ENCODE results near the gene MYO3B. TPM values are rescaled to one million over a fixed set of nuclear protein-coding genes. Genes with fewer than 3 reads are reported as not detected.

MYO3B gene, protein sequence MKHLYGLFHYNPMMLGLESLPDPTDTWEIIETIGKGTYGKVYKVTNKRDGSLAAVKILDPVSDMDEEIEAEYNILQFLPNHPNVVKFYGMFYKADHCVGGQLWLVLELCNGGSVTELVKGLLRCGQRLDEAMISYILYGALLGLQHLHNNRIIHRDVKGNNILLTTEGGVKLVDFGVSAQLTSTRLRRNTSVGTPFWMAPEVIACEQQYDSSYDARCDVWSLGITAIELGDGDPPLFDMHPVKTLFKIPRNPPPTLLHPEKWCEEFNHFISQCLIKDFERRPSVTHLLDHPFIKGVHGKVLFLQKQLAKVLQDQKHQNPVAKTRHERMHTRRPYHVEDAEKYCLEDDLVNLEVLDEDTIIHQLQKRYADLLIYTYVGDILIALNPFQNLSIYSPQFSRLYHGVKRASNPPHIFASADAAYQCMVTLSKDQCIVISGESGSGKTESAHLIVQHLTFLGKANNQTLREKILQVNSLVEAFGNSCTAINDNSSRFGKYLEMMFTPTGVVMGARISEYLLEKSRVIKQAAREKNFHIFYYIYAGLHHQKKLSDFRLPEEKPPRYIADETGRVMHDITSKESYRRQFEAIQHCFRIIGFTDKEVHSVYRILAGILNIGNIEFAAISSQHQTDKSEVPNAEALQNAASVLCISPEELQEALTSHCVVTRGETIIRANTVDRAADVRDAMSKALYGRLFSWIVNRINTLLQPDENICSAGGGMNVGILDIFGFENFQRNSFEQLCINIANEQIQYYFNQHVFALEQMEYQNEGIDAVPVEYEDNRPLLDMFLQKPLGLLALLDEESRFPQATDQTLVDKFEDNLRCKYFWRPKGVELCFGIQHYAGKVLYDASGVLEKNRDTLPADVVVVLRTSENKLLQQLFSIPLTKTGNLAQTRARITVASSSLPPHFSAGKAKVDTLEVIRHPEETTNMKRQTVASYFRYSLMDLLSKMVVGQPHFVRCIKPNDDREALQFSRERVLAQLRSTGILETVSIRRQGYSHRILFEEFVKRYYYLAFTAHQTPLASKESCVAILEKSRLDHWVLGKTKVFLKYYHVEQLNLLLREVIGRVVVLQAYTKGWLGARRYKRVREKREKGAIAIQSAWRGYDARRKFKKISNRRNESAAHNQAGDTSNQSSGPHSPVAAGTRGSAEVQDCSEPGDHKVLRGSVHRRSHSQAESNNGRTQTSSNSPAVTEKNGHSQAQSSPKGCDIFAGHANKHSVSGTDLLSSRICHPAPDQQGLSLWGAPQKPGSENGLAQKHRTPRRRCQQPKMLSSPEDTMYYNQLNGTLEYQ (N-terminal part only)
- total RNA-seq (2014; rRNA removed; shearing (Covaris generic)) (0.11 TPM in 1 of 2 replicates, not detected in the other), polyA plus RNA-seq (2016; fragmentation: Nextera tagmentation; extraction: Ambion mirVana) (not detected in 2 replicates)

DNA sequence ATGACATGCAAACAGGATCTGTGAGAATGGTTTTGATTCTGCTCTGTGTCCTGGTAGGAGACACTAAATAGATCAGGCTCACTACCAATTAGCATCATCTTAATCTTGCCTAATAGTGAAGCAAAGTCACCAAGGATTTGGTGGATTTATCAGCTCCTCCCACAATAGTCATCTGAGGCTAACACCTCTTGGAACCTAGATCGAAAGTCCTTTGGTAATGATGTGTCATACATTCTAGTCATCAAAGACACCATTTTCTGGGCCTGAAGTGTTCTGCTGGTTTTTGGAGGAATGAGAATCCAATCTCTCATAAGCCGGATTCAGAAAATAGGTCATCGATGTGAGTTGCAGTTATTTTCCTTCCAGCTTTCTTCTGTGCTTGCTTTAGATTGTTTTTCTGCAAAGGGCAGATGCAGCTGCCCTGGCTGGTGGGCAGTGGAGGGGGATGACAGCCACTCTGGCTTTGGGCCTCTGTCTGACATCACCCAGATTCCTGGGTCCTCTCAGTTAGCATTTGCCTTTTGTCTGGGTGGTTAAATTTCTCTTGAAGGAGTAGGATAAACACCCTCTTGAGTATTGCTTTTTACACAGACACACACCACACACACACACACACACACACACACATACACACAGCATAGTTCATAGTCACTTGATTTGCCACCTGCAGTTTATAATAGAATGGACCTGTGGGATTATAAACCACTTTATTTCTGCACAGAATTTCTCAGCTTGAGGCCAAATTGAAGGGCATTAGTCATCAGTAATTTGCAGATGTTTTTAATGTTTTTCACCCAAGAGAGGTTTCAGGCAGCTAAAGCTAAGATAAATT, at the start of gene MYO3B:
TSS of gene MYO3B (plus strand) at position 198 of the 832 bp plus-strand sequence. CDS start at position 339, 141 bp downstream.
- no peaks in the 10 kb centered on the region for H4K20me1 ChIP-seq (ENCODE audit: insufficient read depth)
- H3K79me2 ChIP-seq (ENCODE audit: insufficient read depth), result no peaks in the 10 kb centered on the region
- peak; percentile 81 for DNase-seq
- no peak within 1 kb of the TSS for H3K4me3 ChIP-seq
- TF ChIP-seq EZH2 (IDR thresholded peaks at IDR 0.05; ENCODE audit: insufficient read depth, poor library complexity, severe bottlenecking), result no peak
- no peak for TF ChIP-seq EZH2phosphoT487 (IDR thresholded peaks at IDR 0.05; ENCODE audit: insufficient read depth, low read depth)
- H3K27ac ChIP-seq, result peak within 1 kb of the TSS; percentile 11
- H3K9ac ChIP-seq, result no peak within 1 kb of the TSS
- H3K27me3 ChIP-seq (replicated peaks; ENCODE audit: insufficient read depth), result no peaks in the 10 kb centered on the region
- 14 to 18% methylated on average over 3 of the region's 3 CpGs for WGBS, 2 experiments (ENCODE audit: low coverage in 1 of 2, low lambda C conversion rate in 2 of 2, missing lambda C conversion rate in 2 of 2)
- no peaks in the 10 kb centered on the region for H3K36me3 ChIP-seq (ENCODE audit: low read depth)
- peak within 1 kb of the TSS; percentile 27 for H3K4me2 ChIP-seq (ENCODE audit: unreplicated experiment)
- H3K9me3 ChIP-seq (ENCODE audit: low read depth), result no peaks in the 10 kb centered on the region
- no peaks in the 10 kb centered on the region for H3K9me2 ChIP-seq (ENCODE audit: insufficient read depth)
- 0 out of 2 replicates have a peak within 1 kb of the TSS, but pooled peaks have one; percentile 2 for H2AFZ ChIP-seq
- H3K4me1 ChIP-seq (ENCODE audit: insufficient read depth), result peaks cover 15% of the 10 kb centered on the region
- in situ Hi-C loops (cut with MboI), result no loop called here
- peaks cover 17% of the 10 kb centered on the region for H3F3A ChIP-seq (ENCODE audit: insufficient read depth)

GRCh38 chr2:170139276-170139967, 38.5 kb upstream of the MYO3B start:
- H3K79me2 ChIP-seq (ENCODE audit: insufficient read depth), result no peaks in the 10 kb centered on the region
- no peak overlapping the region for H3K9ac ChIP-seq
- DNase-seq, result no peak
- H3K4me1 ChIP-seq (ENCODE audit: insufficient read depth), result no peaks in the 10 kb centered on the region
- H3K36me3 ChIP-seq (ENCODE audit: low read depth), result no peaks in the 10 kb centered on the region
- no peak overlapping the region for H3K4me2 ChIP-seq (ENCODE audit: unreplicated experiment)
- no peak overlapping the region for H3K27ac ChIP-seq
- no peaks in the 10 kb centered on the region for H3F3A ChIP-seq (ENCODE audit: insufficient read depth)
- H3K4me3 ChIP-seq, result no peak overlapping the region
- no peaks in the 10 kb centered on the region for H3K27me3 ChIP-seq (replicated peaks; ENCODE audit: insufficient read depth)
- no peaks in the 10 kb centered on the region for H3K9me2 ChIP-seq (ENCODE audit: insufficient read depth)
- TF ChIP-seq EZH2phosphoT487 (IDR thresholded peaks at IDR 0.05; ENCODE audit: insufficient read depth, low read depth) (no peak), EZH2 (IDR thresholded peaks at IDR 0.05; ENCODE audit: insufficient read depth, poor library complexity, severe bottlenecking) (no peak)
- in situ Hi-C loops (cut with MboI), result no loop called here
- WGBS, 2 experiments (ENCODE audit: low coverage in 1 of 2, low lambda C conversion rate in 2 of 2, missing lambda C conversion rate in 2 of 2), result 76 to 79% methylated on average over 9 of the region's 9 CpGs
- H2AFZ ChIP-seq, result no peak overlapping the region
- H3K9me3 ChIP-seq (ENCODE audit: low read depth), result no peaks in the 10 kb centered on the region
- no peaks in the 10 kb centered on the region for H4K20me1 ChIP-seq (ENCODE audit: insufficient read depth)

- H3K9me3 ChIP-seq (ENCODE audit: low read depth), result no peaks in the 10 kb centered on the region
- no peaks in the 10 kb centered on the region for H3K27me3 ChIP-seq (replicated peaks; ENCODE audit: insufficient read depth)
- no peaks in the 10 kb centered on the region for H3K9me2 ChIP-seq (ENCODE audit: insufficient read depth)
- H3K27ac ChIP-seq, result no peak overlapping the region
- no peaks in the 10 kb centered on the region for H3F3A ChIP-seq (ENCODE audit: insufficient read depth)
- TF ChIP-seq EZH2phosphoT487 (IDR thresholded peaks at IDR 0.05; ENCODE audit: insufficient read depth, low read depth) (no peak), EZH2 (IDR thresholded peaks at IDR 0.05; ENCODE audit: insufficient read depth, poor library complexity, severe bottlenecking) (no peak)
- no peak overlapping the region for H3K9ac ChIP-seq
- DNase-seq, result no peak
- H4K20me1 ChIP-seq (ENCODE audit: insufficient read depth), result no peaks in the 10 kb centered on the region
- H3K4me1 ChIP-seq (ENCODE audit: insufficient read depth), result no peaks in the 10 kb centered on the region
- H3K4me3 ChIP-seq, result no peak overlapping the region
- no peak overlapping the region for H3K4me2 ChIP-seq (ENCODE audit: unreplicated experiment)
- H3K36me3 ChIP-seq (ENCODE audit: low read depth), result no peaks in the 10 kb centered on the region
- 90 to 91% methylated on average over 5 of the region's 5 CpGs for WGBS, 2 experiments (ENCODE audit: low coverage in 1 of 2, low lambda C conversion rate in 2 of 2, missing lambda C conversion rate in 2 of 2)
- in situ Hi-C loops (cut with MboI), result no loop called here
- no peaks in the 10 kb centered on the region for H3K79me2 ChIP-seq (ENCODE audit: insufficient read depth)
- no peak overlapping the region for H2AFZ ChIP-seq
These were observed 37.4 kb upstream of the MYO3B start for GRCh38 chr2:170140561-170140960.

Data from GM23248 (cell line).